GM18951 (cell line): ENCODE data around the gene TGFBRAP1.

ENCODE experiments used
- POLR2A ChIP-seq: IDR thresholded peaks from 4 replicates; pipeline ENCODE4 v1.6.1; 2011; ENCODE audit warnings: mild to moderate bottlenecking; ENCODE audit not compliant: insufficient read length, insufficient read depth; ENCODE audit errors: extremely low read depth
- in situ Hi-C: fragments of 300-500 bp; cut with MboI; formaldehyde crosslinking; loops from one replicate; pipeline ENCODE4 v1.12.0; 2022; ENCODE audit warnings: low sequenced_read_pairs, mixed read lengths, inconsistent platforms; ENCODE audit not compliant: unreplicated experiment

The TGFBRAP1 gene

DNA sequence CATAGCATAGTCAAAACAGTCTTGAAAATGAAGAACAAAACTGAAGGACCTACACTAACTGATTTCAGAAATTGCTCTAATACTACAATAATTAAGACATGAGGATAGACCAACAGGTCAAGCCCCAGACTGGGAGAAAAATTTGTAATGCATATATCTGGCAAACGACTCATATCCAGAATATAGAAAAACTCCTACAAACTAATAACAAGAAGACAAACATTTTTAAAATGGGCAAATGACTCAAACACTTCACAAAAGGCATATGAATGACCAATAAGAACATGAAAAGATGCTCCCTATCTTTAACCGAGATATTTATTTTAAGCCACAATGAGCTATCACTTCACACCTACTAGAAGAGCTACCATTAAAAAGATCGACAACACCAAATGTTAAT is 14.2 kb downstream of the TGFBRAP1 start:
- TF ChIP-seq POLR2A = no peak
- in situ Hi-C loops = no loop called here

DNA sequence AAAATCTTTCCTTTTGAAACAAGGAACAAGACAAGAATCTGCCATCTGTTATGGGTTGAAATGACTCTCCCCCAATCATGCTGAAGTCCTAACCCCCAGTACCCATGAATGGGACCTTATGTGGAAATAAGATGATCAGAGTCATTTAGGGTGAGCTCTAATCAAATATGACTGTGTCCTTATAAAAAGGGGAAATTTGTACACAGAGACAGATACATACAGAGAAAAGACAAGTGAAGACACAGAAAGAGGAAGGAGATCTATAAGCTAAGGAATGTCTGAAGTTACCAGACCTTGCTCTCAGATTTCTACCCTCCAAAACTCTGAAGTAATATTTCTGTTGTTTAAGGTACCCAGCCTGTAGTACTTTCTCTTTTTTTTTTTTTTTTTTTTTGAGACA is 15.7 kb downstream of the TGFBRAP1 start:
- TF ChIP-seq POLR2A = no peak
- in situ Hi-C loops = no loop called here

DNA sequence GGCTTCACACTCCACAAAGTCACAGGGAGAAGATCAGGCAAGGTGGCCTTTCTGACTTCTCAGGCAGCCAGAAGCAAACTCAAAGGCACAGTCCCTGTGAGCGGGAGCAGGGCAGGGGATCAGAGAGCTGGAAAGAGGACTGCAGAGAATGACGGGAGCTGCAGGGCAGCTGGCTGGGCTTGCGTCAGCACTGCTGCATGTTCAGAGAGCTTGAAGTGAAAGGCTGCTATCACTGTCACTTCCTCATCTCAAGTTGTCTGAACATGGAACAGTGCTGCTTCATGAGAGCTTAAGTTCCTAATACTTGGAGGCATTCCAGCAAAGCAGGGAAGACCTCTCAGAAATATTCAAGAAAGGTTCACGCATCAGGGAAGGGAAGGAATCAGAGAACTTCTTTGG is 20.4 kb downstream of the TGFBRAP1 start:
- in situ Hi-C loops = no loop called here
- no peak for TF ChIP-seq POLR2A

DNA sequence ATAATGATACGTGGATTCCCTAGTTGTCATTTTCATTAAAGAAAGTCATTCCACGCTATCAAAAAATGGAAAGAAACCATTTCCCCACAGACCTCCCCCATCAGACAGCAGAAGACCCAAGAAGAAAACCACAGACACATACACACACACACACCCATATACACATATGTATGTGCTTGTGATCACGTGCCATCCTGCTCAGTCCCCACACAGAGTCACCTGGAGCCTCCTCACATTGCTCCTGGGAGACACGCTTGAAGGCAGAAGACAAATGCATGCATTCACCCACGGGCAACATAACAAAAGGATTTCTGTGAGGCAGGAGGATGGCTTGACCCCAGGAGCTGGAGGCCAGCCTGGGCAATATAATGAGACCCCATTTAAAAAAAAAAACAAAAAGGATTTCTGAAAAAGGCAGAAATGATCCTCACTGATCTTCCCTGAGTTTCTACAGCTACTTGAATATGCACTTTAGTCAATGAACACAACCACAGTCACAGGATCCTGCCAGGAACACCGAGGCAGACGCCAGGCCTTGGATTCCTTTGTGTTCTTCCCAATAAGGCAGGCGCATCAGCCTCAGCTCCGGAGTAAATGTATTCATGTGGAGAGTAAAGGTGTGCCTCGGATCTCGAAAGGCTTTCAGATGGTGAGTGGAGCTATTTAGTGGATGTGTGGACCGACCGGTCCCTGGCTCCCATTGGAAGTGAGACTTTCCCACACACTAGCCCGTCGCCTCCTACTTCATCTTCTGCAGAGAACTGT is 21.0 kb downstream of the TGFBRAP1 start:
- no peak for TF ChIP-seq POLR2A
- in situ Hi-C loops = no loop called here

DNA sequence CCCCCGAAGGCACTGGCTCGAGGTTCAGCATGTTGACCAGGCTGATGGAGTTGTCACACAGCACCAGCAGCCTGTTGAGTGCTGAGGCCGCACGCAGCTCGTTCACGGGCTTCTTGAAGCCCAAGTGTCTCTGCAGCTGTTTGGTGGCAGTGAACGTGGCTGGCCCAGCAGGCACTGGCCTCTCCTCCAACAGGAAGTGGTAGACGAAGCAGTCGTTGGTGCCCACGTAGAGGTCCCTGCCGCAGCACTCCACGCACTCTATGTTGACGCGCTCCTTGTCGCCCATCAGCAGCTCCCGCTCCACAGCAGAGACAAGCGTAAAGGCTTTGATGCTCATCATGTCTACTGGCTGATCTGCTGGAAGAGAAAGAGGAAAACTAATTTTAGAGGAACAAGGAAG is 21.6 kb downstream of the TGFBRAP1 start:
- no peak for TF ChIP-seq POLR2A
- in situ Hi-C loops = no loop called here

DNA sequence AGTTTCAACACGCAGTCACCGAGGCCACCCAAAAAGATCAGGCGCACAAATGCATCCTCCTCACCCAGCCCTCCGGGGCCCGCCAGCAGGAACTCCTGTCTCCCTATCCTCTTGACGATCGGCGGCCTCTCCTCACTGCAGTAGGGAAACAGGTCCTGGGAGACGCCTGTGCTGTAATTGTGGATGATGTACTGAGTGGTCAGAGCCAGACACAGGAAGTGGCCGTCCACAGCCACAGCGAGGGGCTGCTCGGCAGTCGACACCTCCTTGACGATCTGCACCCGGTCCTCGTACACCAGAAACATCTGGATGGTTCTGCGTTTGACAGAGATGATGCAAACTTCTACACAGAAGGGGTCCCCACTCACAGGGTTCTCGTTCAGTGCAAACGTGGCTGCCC is 22.0 kb downstream of the TGFBRAP1 start:
- in situ Hi-C loops = no loop called here
- no peak for TF ChIP-seq POLR2A

DNA sequence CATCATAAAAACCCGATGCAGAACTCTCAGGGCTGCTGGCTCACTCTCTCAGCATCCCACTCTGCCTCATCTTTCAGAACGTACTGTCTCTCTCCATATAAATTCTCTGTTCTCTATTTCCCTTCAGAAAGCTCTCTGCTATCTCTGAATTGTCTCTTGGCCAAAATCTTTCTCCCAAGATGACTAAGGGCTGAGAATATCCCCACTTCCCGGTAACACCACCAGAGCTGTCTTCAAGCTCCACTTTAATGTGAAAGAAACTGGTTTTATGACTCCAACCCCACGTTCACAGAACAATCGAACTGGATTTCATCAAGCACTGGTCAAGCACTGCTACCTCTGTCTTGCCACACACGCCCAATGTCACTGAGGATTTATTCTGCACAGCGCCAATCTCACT is 22.4 kb downstream of the TGFBRAP1 start:
- in situ Hi-C loops = no loop called here
- TF ChIP-seq POLR2A = no peak

DNA sequence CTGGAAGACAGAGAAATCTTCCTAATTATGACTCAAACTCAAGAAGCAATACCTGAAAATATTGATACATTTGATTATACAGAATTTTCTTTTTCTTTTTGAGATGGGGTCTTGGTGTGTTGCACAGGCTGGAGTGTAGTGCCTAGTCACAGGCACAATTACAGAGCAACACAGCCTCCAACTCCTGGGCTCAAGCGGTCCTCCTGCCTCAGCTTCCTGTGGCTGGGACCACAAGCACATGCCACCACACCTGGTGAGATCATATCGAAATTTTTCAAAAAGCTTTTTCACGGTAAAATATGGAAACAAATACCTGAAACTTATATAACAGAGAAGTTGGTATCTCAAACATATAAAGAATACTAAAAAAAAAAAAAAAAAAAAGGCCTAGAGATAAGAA is 27.9 kb downstream of the TGFBRAP1 start:
- no peak for TF ChIP-seq POLR2A
- in situ Hi-C loops = no loop called here

DNA sequence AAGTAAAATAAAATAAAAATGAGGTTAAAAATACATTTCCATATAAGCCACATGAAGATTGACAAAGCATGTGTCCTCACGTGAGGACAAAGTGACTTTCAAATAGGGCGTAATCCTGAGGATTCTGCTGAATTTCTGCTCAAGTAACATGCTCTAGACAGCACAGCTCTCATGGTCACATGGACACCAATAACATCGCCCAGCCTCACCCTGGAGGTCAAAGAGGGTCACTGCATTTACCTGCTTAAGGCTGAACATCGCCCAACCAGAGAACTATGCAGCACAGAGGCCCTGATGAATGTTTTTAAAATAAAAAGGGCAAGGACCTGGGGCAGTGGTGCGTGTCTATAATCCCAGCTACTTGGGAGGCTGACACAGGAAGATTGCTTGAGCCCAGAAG is 30.2 kb downstream of the TGFBRAP1 start:
- no peak for TF ChIP-seq POLR2A
- in situ Hi-C loops = no loop called here

DNA sequence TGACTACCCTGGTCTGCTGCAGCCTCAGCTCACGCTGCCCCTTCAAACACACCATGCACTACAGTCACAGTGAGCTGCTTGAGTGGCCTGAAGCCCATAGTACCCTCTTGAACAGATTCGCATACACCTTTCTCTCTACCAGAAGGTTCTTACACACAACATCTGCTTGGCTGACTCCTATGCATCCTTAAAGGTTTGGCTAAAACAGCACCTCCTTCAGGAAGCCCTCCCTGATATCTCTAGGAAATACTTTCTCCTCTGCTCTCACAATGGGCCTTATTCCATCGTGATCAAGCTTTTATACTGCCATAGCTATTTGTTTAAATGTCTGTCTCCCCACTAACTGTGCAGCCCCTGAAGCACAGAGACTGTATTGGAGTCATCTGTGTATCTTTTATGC is 31.5 kb downstream of the TGFBRAP1 start:
- in situ Hi-C loops = no loop called here
- TF ChIP-seq POLR2A = no peak

DNA sequence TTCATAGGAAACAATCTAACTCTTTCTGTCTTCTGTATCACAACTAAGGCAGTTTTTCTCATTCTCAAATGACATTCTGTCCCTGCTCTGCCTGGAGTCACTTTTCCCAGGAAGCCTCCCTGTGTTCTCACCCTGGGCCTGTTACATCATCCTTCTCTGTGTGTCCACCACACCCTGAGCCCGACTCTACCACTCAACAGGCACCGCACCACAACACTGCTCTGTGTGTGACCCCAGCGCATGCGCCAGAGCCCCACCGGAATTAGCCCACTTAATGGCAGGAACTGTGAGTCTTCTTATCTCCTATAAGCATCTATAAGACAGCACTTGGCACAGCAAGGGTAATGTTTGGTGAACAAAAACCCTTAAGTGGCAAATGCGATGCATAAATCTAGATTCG is 32.3 kb downstream of the TGFBRAP1 start:
- in situ Hi-C loops = no loop called here
- no peak for TF ChIP-seq POLR2A

DNA sequence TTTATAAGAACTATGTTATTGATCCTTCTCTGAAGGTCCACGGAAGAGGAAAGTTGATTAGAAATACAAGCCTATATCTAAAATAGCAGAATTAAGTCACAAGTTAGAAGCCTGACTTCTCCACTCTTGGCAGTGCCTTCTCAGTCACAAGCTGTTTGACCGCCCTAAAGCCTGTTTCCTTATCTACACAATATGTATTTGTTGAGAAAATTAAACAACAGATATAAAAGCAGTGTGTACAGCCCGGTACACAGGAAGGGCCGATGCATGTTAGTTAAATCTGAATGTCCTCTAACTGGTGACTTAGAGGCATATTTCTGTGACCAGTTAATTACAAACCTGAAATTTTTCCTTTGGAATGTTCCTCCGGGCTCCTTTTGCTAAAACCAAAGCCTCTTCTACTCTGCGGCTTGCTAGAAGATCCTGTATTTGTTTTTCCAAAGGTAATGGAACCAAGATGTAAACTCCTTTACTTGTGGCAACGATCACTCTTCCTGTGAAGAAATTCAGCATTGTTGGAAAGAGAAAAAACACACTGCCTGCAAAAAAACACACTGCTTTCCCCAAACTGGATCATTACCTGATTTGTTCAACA is 33.4 kb downstream of the TGFBRAP1 start:
- TF ChIP-seq POLR2A = no peak
- in situ Hi-C loops = no loop called here

DNA sequence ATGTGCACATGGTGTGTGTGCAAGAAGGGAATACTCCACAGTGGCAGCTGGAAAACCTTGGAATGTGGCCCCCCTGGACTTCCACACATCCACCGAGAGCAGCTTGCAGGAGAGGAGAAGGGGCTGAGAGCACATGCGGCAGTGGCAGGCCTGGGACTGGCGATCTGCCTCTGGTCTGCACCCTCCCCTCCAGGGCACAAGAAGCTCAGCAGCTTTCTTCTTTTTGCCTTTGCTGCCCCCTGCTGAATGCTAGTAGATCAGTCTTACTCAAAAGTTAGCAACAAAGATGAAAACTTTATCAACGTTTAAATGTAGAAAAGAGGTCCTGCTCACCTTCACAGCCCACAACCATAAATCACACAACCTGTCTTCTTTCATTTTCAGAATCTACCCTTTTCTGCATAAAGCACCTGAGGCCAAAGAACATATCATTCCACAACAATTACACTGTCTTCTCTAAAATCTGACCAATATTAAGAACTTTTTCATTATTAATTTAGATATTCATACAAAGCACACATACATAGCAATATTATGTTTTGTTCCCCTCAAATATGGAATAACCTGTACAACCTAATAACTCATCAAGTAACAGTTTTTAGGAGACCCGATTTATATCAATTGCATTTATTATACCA is 34.6 kb downstream of the TGFBRAP1 start:
- no peak for TF ChIP-seq POLR2A
- in situ Hi-C loops = no loop called here

DNA sequence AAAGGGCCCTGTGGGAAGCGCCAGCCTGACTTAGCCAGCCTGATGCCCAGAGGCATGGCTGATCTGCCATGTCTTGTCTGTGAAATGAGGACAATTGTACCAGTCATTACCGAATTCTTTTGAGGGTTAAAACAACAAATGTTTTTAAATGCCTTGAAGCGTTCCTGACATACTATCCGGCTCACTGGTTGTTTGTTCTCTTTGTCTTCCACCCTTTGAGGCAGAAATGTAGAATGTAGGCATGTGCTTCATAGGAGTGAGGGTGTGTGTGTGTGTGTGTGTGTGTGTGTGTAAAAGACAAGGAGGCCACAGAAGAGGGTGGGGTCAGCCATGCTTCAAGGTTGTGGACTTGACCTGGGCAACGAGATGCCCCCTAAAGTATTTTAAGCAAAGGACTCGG is 35.5 kb downstream of the TGFBRAP1 start:
- in situ Hi-C loops = no loop called here
- no peak for TF ChIP-seq POLR2A
